K562 (cell line): ENCODE measurements around the gene LHPP. TPM values are rescaled to one million over a fixed set of nuclear protein-coding genes. Genes with fewer than 3 reads are reported as not detected.

ENCODE experiments used
- ARID1B ChIP-seq: fragments of 450-650 bp; IDR thresholded peaks from 2 replicates; pipeline ENCODE4 v1.6.1; 2016; ENCODE audit warnings: antibody characterized with exemption, mild to moderate bottlenecking, inconsistent platforms
- ARNT ChIP-seq, 2 experiments: fragments of 450-650 bp; IDR thresholded peaks; 2 replicates each; pipeline ENCODE4 v1.6.1; 2016; ENCODE audit warnings: mild to moderate bottlenecking in 1 of 2
- BCOR ChIP-seq: fragments of 450-650 bp; IDR thresholded peaks from 2 replicates; pipeline ENCODE4 v1.6.1; 2016
- BRF1 ChIP-seq: IDR thresholded peaks from 3 replicates; pipeline ENCODE4 v1.6.1; 2011; ENCODE audit warnings: borderline replicate concordance, mild to moderate bottlenecking; ENCODE audit not compliant: insufficient read length; ENCODE audit errors: extremely low read depth
- CBX5 ChIP-seq: IDR thresholded peaks from 2 replicates; pipeline ENCODE4 v1.6.1; 2014; ENCODE audit warnings: low read depth, borderline replicate concordance
- CREBBP ChIP-seq: IDR thresholded peaks from one replicate; pipeline ENCODE4 v1.6.1; 2012; ENCODE audit warnings: low read depth, mild to moderate bottlenecking, control low read depth, inconsistent platforms, low read length
- DEAF1 ChIP-seq: fragments of 450-650 bp; formaldehyde crosslinking; IDR thresholded peaks from 2 replicates; pipeline ENCODE4 v1.4.0; 2020; ENCODE audit warnings: mild to moderate bottlenecking, moderate library complexity
- ELF1 ChIP-seq: fragments of 200-800 bp; sonication (Bioruptor generic); IDR thresholded peaks from 2 replicates; pipeline ENCODE4 v1.6.1; 2016; ENCODE audit warnings: missing genetic modification characterization, missing compliant biosample characterization
- ERF ChIP-seq: fragments of 450-650 bp; formaldehyde crosslinking; IDR thresholded peaks from 2 replicates; pipeline ENCODE4 v1.4.0; 2020; ENCODE audit warnings: mild to moderate bottlenecking, mixed read lengths
- FOSL1 ChIP-seq: fragments of 200-800 bp; sonication (Bioruptor generic); conservative IDR thresholded peaks from 2 replicates; pipeline ENCODE4 v1.6.1; 2016; ENCODE audit warnings: missing genetic modification characterization, missing compliant biosample characterization
- GMEB1 ChIP-seq: fragments of 250-450 bp; sonication (Bioruptor Pico); IDR thresholded peaks from 2 replicates; pipeline ENCODE4 v1.4.0; 2020; ENCODE audit warnings: mild to moderate bottlenecking
- HLTF ChIP-seq: fragments of 450-650 bp; IDR thresholded peaks from 2 replicates; pipeline ENCODE4 v1.6.1; 2016
- KLF6 ChIP-seq: fragments of 250-450 bp; sonication (Bioruptor Pico); IDR thresholded peaks from 2 replicates; pipeline ENCODE4 v1.4.0; 2020; ENCODE audit warnings: mild to moderate bottlenecking, moderate library complexity, borderline replicate concordance
- MAZ ChIP-seq, 2 experiments: fragments of 450-650 bp in 1 of 2; sonication (generic) in 1 of 2; formaldehyde crosslinking; IDR thresholded peaks in 1 of 2; conservative IDR thresholded peaks in 1 of 2; 2 replicates each; pipeline versions ENCODE4 v1.4.0 to v1.5.0; 2020; ENCODE audit warnings: mild to moderate bottlenecking in 1 of 2, missing genetic modification reagents in 1 of 2
- PHF20 ChIP-seq: fragments of 450-650 bp; IDR thresholded peaks from 2 replicates; pipeline ENCODE4 v1.6.1; 2018; ENCODE audit not compliant: partially characterized antibody
- SAFB ChIP-seq: fragments of 200-400 bp; formaldehyde crosslinking; IDR thresholded peaks from 2 replicates; pipeline ENCODE4 v1.6.1; 2017; ENCODE audit warnings: low read depth, low read length, borderline replicate concordance
- SIN3B ChIP-seq: fragments of 450-650 bp; IDR thresholded peaks from 2 replicates; pipeline ENCODE4 v1.6.1; 2017; ENCODE audit warnings: low read depth, mild to moderate bottlenecking, moderate library complexity
- SMAD4 ChIP-seq: fragments of 250-450 bp; sonication (Bioruptor Pico); conservative IDR thresholded peaks from 2 replicates; pipeline ENCODE4 v1.8.0; 2021; ENCODE audit warnings: inconsistent platforms, mild to moderate bottlenecking, moderate library complexity
- THRB ChIP-seq: fragments of 450-650 bp; formaldehyde crosslinking; conservative IDR thresholded peaks from 2 replicates; pipeline ENCODE4 v1.4.0; 2022; ENCODE audit warnings: mild to moderate bottlenecking, missing genetic modification characterization
- ZFP36 ChIP-seq: fragments of 150-350 bp; IDR thresholded peaks from 2 replicates; pipeline ENCODE4 v1.6.1; 2018; ENCODE audit warnings: low read length, low read depth; ENCODE audit not compliant: partially characterized antibody
- ZNF140 ChIP-seq: fragments of 250-450 bp; sonication (Bioruptor Pico); IDR thresholded peaks from 2 replicates; pipeline ENCODE4 v1.8.0; 2021; ENCODE audit warnings: moderate library complexity, mild to moderate bottlenecking, inconsistent platforms
- ZNF507 ChIP-seq: conservative IDR thresholded peaks from 2 replicates; pipeline ENCODE4 v1.6.1; 2017; ENCODE audit warnings: missing genetic modification characterization, missing compliant biosample characterization
- ZNF551 ChIP-seq: fragments of 250-450 bp; sonication (Bioruptor Pico); IDR thresholded peaks from 2 replicates; pipeline ENCODE4 v1.5.0; 2021; ENCODE audit warnings: mild to moderate bottlenecking, moderate library complexity
- ZNF699 ChIP-seq: fragments of 250-450 bp; sonication (Bioruptor Pico); IDR thresholded peaks from 2 replicates; pipeline ENCODE4 v1.8.0; 2021; ENCODE audit warnings: mild to moderate bottlenecking, moderate library complexity; ENCODE audit not compliant: insufficient replicate concordance
- ZNF764 ChIP-seq: fragments of 250-450 bp; sonication (Bioruptor Pico); IDR thresholded peaks from 2 replicates; pipeline ENCODE4 v1.4.0; 2020; ENCODE audit warnings: low read depth, mild to moderate bottlenecking, moderate library complexity
- polyA plus RNA-seq, 8 experiments: library from polyadenylated mRNA; depleted of rRNA in 4 of 8; stranded (reverse) in 5 of 8; unstranded in 3 of 8; fragments of >200 nt; fragmentation: Nextera tagmentation in 2 of 8; fragmentation: Illumina TruSeq in 1 of 8; extraction: Ambion mirVana in 2 of 8; extraction: Trizol in 1 of 8; gene quantifications; 2 replicates each; pipeline versions ENCODE4 v1.2.1 to v1.2.3, GENCODE V29; 2011 to 2014; ENCODE audit warnings: inconsistent platforms in 1 of 8, missing spikeins in 1 of 8
- total RNA-seq, 7 experiments: library from RNA; depleted of rRNA in 6 of 7; stranded (reverse); fragments of >200 nt in 6 of 7; fragmentation: Illumina TruSeq in 2 of 7; extraction: Trizol in 2 of 7; gene quantifications; 2 replicates each; pipeline versions ENCODE4 v1.2.1 to v1.2.3, GENCODE V29; 2011 to 2021; ENCODE audit warnings: low replicate concordance in 1 of 7

Gene LHPP
- total and polyA plus RNA-seq, 9 of the 15 experiments (the other 6 are each of a cell fraction or from before 2014, with no cell fraction given): 0.34 to 7.4 (median 3.0) TPM

GRCh38 chr10:124588736-124589490, 127.3 kb downstream of the LHPP start (continued):
- no peak for TF ChIP-seq DEAF1
- TF ChIP-seq CREBBP: no peak
- peak; percentile 93 for TF ChIP-seq ARID1B
- TF ChIP-seq CBX5: no peak
- no peak for TF ChIP-seq ERF (CRISPR knock-in tag)
- TF ChIP-seq SMAD4 (CRISPR knock-in tag): peak; percentile 77
- TF ChIP-seq BCOR: no peak
- TF ChIP-seq HLTF: no peak
- no peak for TF ChIP-seq BRF1
- TF ChIP-seq ZNF699 (CRISPR knock-in tag): no peak
- no peak for TF ChIP-seq ZNF551 (CRISPR knock-in tag)
- no peak for TF ChIP-seq GMEB1 (CRISPR knock-in tag)
- no peak for TF ChIP-seq ELF1 (tag)
- no peak for TF ChIP-seq ARNT (IDR thresholded peaks at IDR 0.05)
- no peak for TF ChIP-seq SIN3B
- TF ChIP-seq ZNF507 (tag): no peak
- peak in 1 of 2 experiments; percentile 21; a peak in 1 of 4 replicates for TF ChIP-seq MAZ (CRISPR knock-in tag; conservative IDR thresholded peaks at IDR 0.05 in 1 of 2, IDR thresholded peaks at IDR 0.05 in 1 of 2)
- TF ChIP-seq PHF20: no peak
- no peak for TF ChIP-seq ZFP36
- TF ChIP-seq ZNF764 (CRISPR knock-in tag): no peak
- TF ChIP-seq THRB: no peak
- TF ChIP-seq FOSL1: peak; percentile 24; the same call in 1 of the 2 replicates
- TF ChIP-seq SAFB: no peak
- no peak for TF ChIP-seq ZNF140 (CRISPR knock-in tag)
- TF ChIP-seq KLF6 (CRISPR knock-in tag): no peak
